Fibroblast of lung (primary cell): ENCODE data around the gene CASKIN2. TPM values are rescaled to one million over a fixed set of nuclear protein-coding genes. Genes with fewer than 3 reads are reported as not detected.

Experiments
- DNase-seq, 2 donors: peaks; one replicate each; pipeline versions ENCODE4 v3.0.0 to v3.0.0-alpha.2; 2010; ENCODE audit warnings: low read depth in 2 of 2
- H2AFZ ChIP-seq: 2 replicates; pipeline ENCODE4 v1.5.1; 2012; ENCODE audit warnings: low read length, control low read depth, inconsistent platforms
- H3K27ac ChIP-seq: 2 replicates; pipeline ENCODE4 v1.5.1; 2011; ENCODE audit warnings: low read length, control low read depth; ENCODE audit not compliant: insufficient read depth
- H3K27me3 ChIP-seq: 2 replicates; pipeline ENCODE4 v1.5.1; 2011; ENCODE audit warnings: mild to moderate bottlenecking, low read length; ENCODE audit not compliant: control insufficient read depth, insufficient read depth
- H3K36me3 ChIP-seq: 2 replicates; pipeline ENCODE4 v1.5.1; 2011; ENCODE audit warnings: low read length; ENCODE audit not compliant: control insufficient read depth, insufficient read depth
- H3K4me1 ChIP-seq: 2 replicates; pipeline ENCODE4 v1.5.1; 2011; ENCODE audit warnings: low read length; ENCODE audit not compliant: control insufficient read depth, insufficient read depth; ENCODE audit errors: extremely low read depth
- H3K4me2 ChIP-seq: 2 replicates; pipeline ENCODE4 v1.5.1; 2011; ENCODE audit warnings: low read length, control low read depth; ENCODE audit not compliant: insufficient read depth; ENCODE audit errors: extremely low read depth
- H3K4me3 ChIP-seq, 4 experiments: fragments of 200-600 bp in 1 of 4; sonication (generic) in 1 of 4; replicated peaks in 1 of 4; 2 replicates each; pipeline ENCODE4 v1.5.1; 2011 to 2016; ENCODE audit warnings: low read length in 4 of 4, low read depth in 3 of 4, mild to moderate bottlenecking in 3 of 4, control low read depth in 2 of 4, inconsistent platforms in 1 of 4, mixed read lengths in 1 of 4; ENCODE audit not compliant: insufficient read depth in 1 of 4; ENCODE audit errors: control extremely low read depth in 1 of 4
- H3K79me2 ChIP-seq: 2 replicates; pipeline ENCODE4 v1.5.1; 2012; ENCODE audit warnings: mild to moderate bottlenecking, low read length, inconsistent platforms; ENCODE audit not compliant: control insufficient read depth, insufficient read depth
- H3K9ac ChIP-seq: 2 replicates; pipeline ENCODE4 v1.5.1; 2011; ENCODE audit warnings: mild to moderate bottlenecking, low read length, control low read depth; ENCODE audit not compliant: insufficient read depth
- H3K9me3 ChIP-seq: 2 replicates; pipeline ENCODE4 v1.5.1; 2012; ENCODE audit warnings: low read depth, low read length; ENCODE audit not compliant: control insufficient read depth, insufficient read depth
- H4K20me1 ChIP-seq: 2 replicates; pipeline ENCODE4 v1.5.1; 2011; ENCODE audit warnings: low read length; ENCODE audit not compliant: control insufficient read depth, insufficient read depth; ENCODE audit errors: extremely low read depth
- EZH2 ChIP-seq: IDR thresholded peaks from 2 replicates; pipeline ENCODE4 v1.5.1; 2012; ENCODE audit warnings: low read length, control low read depth, mild to moderate bottlenecking; ENCODE audit errors: missing control alignments
- polyA plus RNA-seq, 2 donors: library from polyadenylated mRNA; depleted of rRNA in 1 of 2; stranded (reverse) in 1 of 2; unstranded in 1 of 2; fragments of >200 nt; gene quantifications; 2 replicates each; pipeline ENCODE4 v1.2.1, GENCODE V29; 2011 to 2012; ENCODE audit warnings: missing spikeins in 1 of 2
- total RNA-seq: library from RNA; depleted of rRNA; stranded (reverse); fragments of >200 nt; gene quantifications from 2 replicates; pipeline ENCODE4 v1.2.1, GENCODE V29; 2014
- TF ChIP-seq, protein P1 (sequence below), 2 donors: IDR thresholded peaks in 1 of 2; conservative IDR thresholded peaks in 1 of 2; 1 replicate in 1 of 2; 2 replicates in 1 of 2; pipeline ENCODE4 v1.5.1; 2011 to 2012; ENCODE audit warnings: low read length in 2 of 2, control low read depth in 1 of 2, inconsistent platforms in 1 of 2, low read depth in 1 of 2, mild to moderate bottlenecking in 1 of 2

CASKIN2 gene
- total and polyA plus RNA-seq, 2 donors (not counting 1 experiment from before 2014, with no cell fraction given) = 3.4 to 8.3 TPM

DNA sequence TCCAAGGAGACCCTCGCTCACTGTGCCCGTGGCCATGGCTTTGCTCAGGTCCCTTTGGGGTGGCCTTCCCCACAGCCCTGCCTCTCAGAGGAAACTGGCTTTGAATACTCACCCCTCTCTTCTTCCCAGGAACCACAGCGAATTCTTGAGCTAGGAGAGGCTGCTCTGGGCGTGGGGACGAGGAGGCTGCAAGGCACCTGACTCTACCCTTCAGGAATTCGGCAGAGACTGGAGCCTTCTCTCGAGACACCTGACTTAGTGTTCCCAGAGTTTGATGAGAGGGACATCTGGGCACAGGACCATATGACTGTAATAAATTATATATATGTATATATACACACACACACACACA, 16.4 kb upstream of the CASKIN2 start:
- Histone ChIP-seq H3K79me2 (no peaks in the 10 kb centered on the region), H3K9ac (no peak overlapping the region), H4K20me1 (no peaks in the 10 kb centered on the region), H3K4me1 (no peaks in the 10 kb centered on the region), H3K27me3 (peaks cover 5% of the 10 kb centered on the region), H3K4me3 (no peak overlapping the region), H3K36me3 (no peaks in the 10 kb centered on the region), H2AFZ (no peak overlapping the region), H3K27ac (no peak overlapping the region), H3K9me3 (no peaks in the 10 kb centered on the region), H3K4me2 (no peak overlapping the region)
- no peak for DNase-seq
- no peak for TF ChIP-seq EZH2
- TF ChIP-seq, protein P1, sequence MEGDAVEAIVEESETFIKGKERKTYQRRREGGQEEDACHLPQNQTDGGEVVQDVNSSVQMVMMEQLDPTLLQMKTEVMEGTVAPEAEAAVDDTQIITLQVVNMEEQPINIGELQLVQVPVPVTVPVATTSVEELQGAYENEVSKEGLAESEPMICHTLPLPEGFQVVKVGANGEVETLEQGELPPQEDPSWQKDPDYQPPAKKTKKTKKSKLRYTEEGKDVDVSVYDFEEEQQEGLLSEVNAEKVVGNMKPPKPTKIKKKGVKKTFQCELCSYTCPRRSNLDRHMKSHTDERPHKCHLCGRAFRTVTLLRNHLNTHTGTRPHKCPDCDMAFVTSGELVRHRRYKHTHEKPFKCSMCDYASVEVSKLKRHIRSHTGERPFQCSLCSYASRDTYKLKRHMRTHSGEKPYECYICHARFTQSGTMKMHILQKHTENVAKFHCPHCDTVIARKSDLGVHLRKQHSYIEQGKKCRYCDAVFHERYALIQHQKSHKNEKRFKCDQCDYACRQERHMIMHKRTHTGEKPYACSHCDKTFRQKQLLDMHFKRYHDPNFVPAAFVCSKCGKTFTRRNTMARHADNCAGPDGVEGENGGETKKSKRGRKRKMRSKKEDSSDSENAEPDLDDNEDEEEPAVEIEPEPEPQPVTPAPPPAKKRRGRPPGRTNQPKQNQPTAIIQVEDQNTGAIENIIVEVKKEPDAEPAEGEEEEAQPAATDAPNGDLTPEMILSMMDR (conservative IDR thresholded peaks at IDR 0.05 in 1 of 2, IDR thresholded peaks at IDR 0.05 in 1 of 2; ENCODE audit: low read depth in 1 of 2, low read length in 2 of 2) = no peak

DNA sequence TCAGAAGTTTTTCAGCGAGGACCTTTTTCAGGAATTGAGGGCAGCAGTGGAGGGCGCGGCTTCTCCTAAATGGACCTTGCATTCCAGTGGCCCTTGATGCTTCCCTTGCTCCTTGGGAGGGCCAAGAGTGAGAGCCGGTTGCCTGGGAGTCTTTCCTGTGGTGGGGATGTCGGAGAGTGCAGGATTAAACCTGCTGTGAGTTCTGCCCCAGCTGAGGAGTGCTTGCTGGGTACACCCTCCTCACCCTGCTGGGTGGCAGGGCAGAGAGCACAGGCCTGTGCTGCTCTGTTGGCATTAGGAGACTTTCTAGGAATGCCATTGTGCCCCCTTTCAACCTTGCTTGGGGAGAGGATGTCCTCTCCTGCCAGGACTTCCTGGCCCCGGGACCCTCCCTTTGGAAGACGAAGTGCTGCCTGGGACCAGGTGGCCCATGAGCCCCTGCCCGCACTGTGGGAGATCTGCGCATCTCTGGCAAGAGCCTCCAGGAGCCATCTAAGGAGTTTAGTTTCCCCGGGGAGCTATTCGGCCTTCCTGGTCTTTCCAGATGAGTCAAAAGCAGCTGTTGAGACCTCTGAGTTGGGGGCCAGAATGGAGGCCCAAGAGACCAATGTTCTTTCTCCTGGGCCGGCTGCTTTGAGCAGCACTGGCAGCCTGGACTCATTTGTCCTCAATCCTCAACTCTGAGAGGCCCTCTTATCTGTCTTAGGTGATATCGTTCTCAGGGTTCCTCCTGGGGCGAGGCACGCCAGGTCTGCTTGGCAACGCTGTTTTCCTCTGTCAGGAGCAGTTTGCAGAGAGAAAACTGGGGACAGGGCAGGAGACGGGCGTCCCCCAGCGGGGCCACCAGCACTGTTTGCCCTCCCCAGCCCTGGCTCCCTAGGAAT, 15.7 kb upstream of the CASKIN2 start:
- DNase-seq = no peak
- Histone ChIP-seq H3K4me3 (no peak overlapping the region), H3K4me1 (no peaks in the 10 kb centered on the region), H3K4me2 (no peak overlapping the region), H3K9me3 (no peaks in the 10 kb centered on the region), H3K36me3 (no peaks in the 10 kb centered on the region), H3K27ac (no peak overlapping the region), H2AFZ (no peak overlapping the region), H4K20me1 (no peaks in the 10 kb centered on the region), H3K27me3 (peaks cover 11% of the 10 kb centered on the region), H3K9ac (no peak overlapping the region), H3K79me2 (no peaks in the 10 kb centered on the region)
- TF ChIP-seq EZH2 = no peak
- TF ChIP-seq, protein P1 (conservative IDR thresholded peaks at IDR 0.05 in 1 of 2, IDR thresholded peaks at IDR 0.05 in 1 of 2; ENCODE audit: low read depth in 1 of 2, low read length in 2 of 2) = no peak

DNA sequence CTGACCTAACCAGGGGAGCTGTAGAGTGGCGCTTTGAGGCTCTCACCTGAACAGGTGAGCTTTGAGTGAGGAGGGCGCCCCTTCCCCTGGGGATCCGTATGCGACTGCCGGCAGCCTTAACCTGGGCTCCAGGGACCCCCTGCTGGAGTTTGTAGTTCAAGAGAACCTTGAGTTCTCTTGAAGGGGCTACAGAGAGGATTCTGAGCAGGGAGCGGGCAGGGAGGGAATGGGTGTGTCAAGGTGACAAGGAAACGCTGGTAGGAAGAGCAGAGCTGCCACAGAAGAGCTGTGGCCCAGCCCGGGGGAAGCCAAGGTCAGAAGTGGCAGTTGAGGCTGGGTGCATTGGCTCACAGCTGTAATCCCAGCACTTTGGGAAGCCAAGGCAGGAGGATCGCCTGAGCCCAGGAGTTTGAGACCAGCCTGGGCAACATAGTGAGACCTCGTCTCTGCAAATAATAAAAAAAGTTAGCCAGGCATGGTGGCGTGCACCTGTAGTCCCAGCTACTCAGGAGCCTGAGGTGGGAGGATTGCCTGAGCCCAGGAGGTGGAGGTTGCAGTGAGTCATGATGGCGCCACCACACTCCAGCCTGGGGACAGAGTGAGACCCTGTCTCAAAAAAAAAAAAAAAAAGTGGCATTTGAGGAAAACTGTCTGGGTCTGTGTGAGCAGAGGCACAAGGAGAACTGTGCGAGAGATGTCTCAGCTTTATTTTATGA, 11.4 kb upstream of the CASKIN2 start:
- H3K4me2 ChIP-seq = no peak overlapping the region
- no peak overlapping the region for H3K27ac ChIP-seq
- H3K79me2 ChIP-seq = no peaks in the 10 kb centered on the region
- H3K9ac ChIP-seq = no peak overlapping the region
- peak; percentile 56 for TF ChIP-seq EZH2
- TF ChIP-seq, protein P1 (conservative IDR thresholded peaks at IDR 0.05 in 1 of 2, IDR thresholded peaks at IDR 0.05 in 1 of 2; ENCODE audit: low read depth in 1 of 2, low read length in 2 of 2) = no peak
- H3K4me3 ChIP-seq = no peak overlapping the region
- peaks cover 11% of the 10 kb centered on the region for H3K27me3 ChIP-seq
- no peaks in the 10 kb centered on the region for H3K4me1 ChIP-seq
- H4K20me1 ChIP-seq = no peaks in the 10 kb centered on the region
- DNase-seq = no peak
- no peak overlapping the region for H2AFZ ChIP-seq
- H3K9me3 ChIP-seq = no peaks in the 10 kb centered on the region
- no peaks in the 10 kb centered on the region for H3K36me3 ChIP-seq
